Keratinocyte (primary cell): ENCODE results near the gene NT5DC3. TPM values are rescaled to one million over a fixed set of nuclear protein-coding genes. Genes with fewer than 3 reads are reported as not detected.

Source experiments
- DNase-seq: peaks from one replicate; pipeline ENCODE4 v3.0.0-alpha.2; 2011; ENCODE audit warnings: low read depth, missing footprints, low spot score
- FAIRE-seq: peaks from 2 replicates; lab custom pipeline; 2011; peaks lifted over from hg19 to GRCh38; lab: Jason Lieb, UNC
- H2AFZ ChIP-seq: 2 replicates; pipeline ENCODE4 v1.6.0; 2012; ENCODE audit warnings: low read length, control low read depth, inconsistent platforms; ENCODE audit not compliant: control insufficient read depth
- H3K27ac ChIP-seq: 2 replicates; pipeline ENCODE4 v1.5.1; 2011; ENCODE audit warnings: low read length; ENCODE audit not compliant: control insufficient read depth, insufficient read depth
- H3K27me3 ChIP-seq: 3 replicates; pipeline ENCODE4 v1.6.0; 2011; ENCODE audit warnings: low read length; ENCODE audit not compliant: control insufficient read depth, insufficient read depth; ENCODE audit errors: extremely low read depth
- H3K36me3 ChIP-seq, 2 experiments: 2 replicates in 1 of 2; 3 replicates in 1 of 2; pipeline ENCODE4 v1.5.1; 2011; ENCODE audit warnings: low read length in 2 of 2, mild to moderate bottlenecking in 1 of 2; ENCODE audit not compliant: control insufficient read depth in 2 of 2, insufficient read depth in 2 of 2; ENCODE audit errors: extremely low read depth in 1 of 2
- H3K4me1 ChIP-seq: 3 replicates; pipeline ENCODE4 v1.5.1; 2011; ENCODE audit warnings: low read length; ENCODE audit not compliant: control insufficient read depth, insufficient read depth; ENCODE audit errors: extremely low read depth
- H3K4me2 ChIP-seq: 3 replicates; pipeline ENCODE4 v1.6.0; 2011; ENCODE audit warnings: low read depth, low read length; ENCODE audit not compliant: control insufficient read depth, insufficient read depth; ENCODE audit errors: extremely low read depth
- H3K4me3 ChIP-seq, 3 experiments: fragments of 200-600 bp in 1 of 3; sonication (generic) in 1 of 3; 2 replicates in 2 of 3; 3 replicates in 1 of 3; pipeline ENCODE4 v1.5.1; 2011 to 2016; ENCODE audit warnings: low read length in 3 of 3, mild to moderate bottlenecking in 3 of 3, control low read depth in 2 of 3, inconsistent platforms in 1 of 3, low read depth in 1 of 3, mixed read lengths in 1 of 3, mixed run types in 1 of 3, moderate library complexity in 1 of 3; ENCODE audit not compliant: control insufficient read depth in 2 of 3, insufficient read depth in 2 of 3; ENCODE audit errors: extremely low read depth in 1 of 3
- H3K79me2 ChIP-seq: 2 replicates; pipeline ENCODE4 v1.6.0; 2012; ENCODE audit warnings: low read length; ENCODE audit not compliant: control insufficient read depth, insufficient read depth
- H3K9ac ChIP-seq: 3 replicates; pipeline ENCODE4 v1.6.0; 2011; ENCODE audit warnings: low read length; ENCODE audit not compliant: control insufficient read depth, insufficient read depth; ENCODE audit errors: extremely low read depth
- H3K9me1 ChIP-seq: 3 replicates; pipeline ENCODE4 v1.6.0; 2011; ENCODE audit warnings: low read length; ENCODE audit not compliant: control insufficient read depth, insufficient read depth; ENCODE audit errors: extremely low read depth
- H3K9me3 ChIP-seq: 2 replicates; pipeline ENCODE4 v1.5.1; 2012; ENCODE audit warnings: low read depth, low read length; ENCODE audit not compliant: control insufficient read depth
- H4K20me1 ChIP-seq: 3 replicates; pipeline ENCODE4 v1.6.0; 2011; ENCODE audit warnings: low read length; ENCODE audit not compliant: control insufficient read depth, insufficient read depth; ENCODE audit errors: extremely low read depth
- CTCF ChIP-seq, 3 experiments: IDR thresholded peaks in 1 of 3; conservative IDR thresholded peaks in 1 of 3; optimal IDR thresholded peaks in 1 of 3; 2 replicates in 2 of 3; 3 replicates in 1 of 3; pipeline versions ENCODE3 to v1.5.1; 2011; ENCODE audit warnings: low read length in 3 of 3, mild to moderate bottlenecking in 3 of 3, moderate library complexity in 2 of 3, control low read depth in 1 of 3, inconsistent platforms in 1 of 3; ENCODE audit not compliant: insufficient read depth in 2 of 3; ENCODE audit errors: extremely low read depth in 1 of 3
- EZH2 ChIP-seq: IDR thresholded peaks from one replicate; pipeline ENCODE4 v1.6.1; 2012; ENCODE audit warnings: inconsistent platforms, mild to moderate bottlenecking, low read length, moderate library complexity
- dilution Hi-C: fragments of 300-500 bp; cut with MboI; formaldehyde crosslinking; loops from one replicate; pipeline ENCODE4 v1.7.0; 2020; ENCODE audit warnings: low sequenced_read_pairs; ENCODE audit not compliant: extremely low pct_ligation_motif_present
- polyA plus RNA-seq, 5 experiments: library from polyadenylated mRNA; depleted of rRNA in 3 of 5; stranded (reverse) in 3 of 5; stranded (forward) in 1 of 5; unstranded in 1 of 5; fragments of >200 nt; gene quantifications; 1 replicate in 1 of 5; 2 replicates in 3 of 5; 3 replicates in 1 of 5; pipeline versions ENCODE4 v1.2.1 to v1.2.3, GENCODE V29; 2011 to 2012; ENCODE audit warnings: missing spikeins in 2 of 5, low read depth in 1 of 5, low replicate concordance in 1 of 5

The NT5DC3 gene
- polyA plus RNA-seq, 1 donor (not counting 4 experiments of a cell fraction or from before 2014, with no cell fraction given) = 12.8 TPM

- H3K9me1 ChIP-seq = no peaks in the 10 kb centered on the region
- H3K27me3 ChIP-seq = no peaks in the 10 kb centered on the region
- H3K9ac ChIP-seq = no peak overlapping the region
- no peak overlapping the region for H3K4me3 ChIP-seq
- no peaks in the 10 kb centered on the region for H3K36me3 ChIP-seq
- no peaks in the 10 kb centered on the region for H4K20me1 ChIP-seq
- no peak overlapping the region for H2AFZ ChIP-seq
- no peaks in the 10 kb centered on the region for H3K9me3 ChIP-seq
- peaks cover 8% of the 10 kb centered on the region for H3K4me1 ChIP-seq
- H3K27ac ChIP-seq = no peak overlapping the region
- no peak overlapping the region for H3K4me2 ChIP-seq
- FAIRE-seq (no peak), DNase-seq (no peak)
- H3K79me2 ChIP-seq = no peaks in the 10 kb centered on the region
- dilution Hi-C loops = no loop called here
- TF ChIP-seq CTCF (optimal IDR thresholded peaks at IDR 0.05 in 1 of 3, IDR thresholded peaks at IDR 0.05 in 1 of 3, conservative IDR thresholded peaks at IDR 0.05 in 1 of 3; ENCODE audit: extremely low read depth in 1 of 3, insufficient read depth in 2 of 3, low read length in 3 of 3) (no peak), EZH2 (no peak)
Observed at GRCh38 chr12:103875666-103876065, 34.6 kb upstream of the NT5DC3 start.

GRCh38 chr12:103868215-103868614 is 27.2 kb upstream of the NT5DC3 start:
- FAIRE-seq = no peak
- H3K79me2 ChIP-seq = no peaks in the 10 kb centered on the region
- H4K20me1 ChIP-seq = no peaks in the 10 kb centered on the region
- no peak for DNase-seq
- H3K4me2 ChIP-seq = no peak overlapping the region
- no peak overlapping the region for H3K27ac ChIP-seq
- no peak overlapping the region for H3K9ac ChIP-seq
- H2AFZ ChIP-seq = no peak overlapping the region
- no peaks in the 10 kb centered on the region for H3K27me3 ChIP-seq
- peaks cover 14% of the 10 kb centered on the region for H3K4me1 ChIP-seq
- TF ChIP-seq EZH2 (no peak), CTCF (optimal IDR thresholded peaks at IDR 0.05 in 1 of 3, IDR thresholded peaks at IDR 0.05 in 1 of 3, conservative IDR thresholded peaks at IDR 0.05 in 1 of 3; ENCODE audit: extremely low read depth in 1 of 3, insufficient read depth in 2 of 3, low read length in 3 of 3) (no peak)
- dilution Hi-C loops = no loop called here
- H3K9me3 ChIP-seq = no peaks in the 10 kb centered on the region
- no peak overlapping the region for H3K4me3 ChIP-seq
- H3K9me1 ChIP-seq = no peaks in the 10 kb centered on the region
- H3K36me3 ChIP-seq = no peaks in the 10 kb centered on the region
